ENCODE data around the gene NEMP1.

DNA sequence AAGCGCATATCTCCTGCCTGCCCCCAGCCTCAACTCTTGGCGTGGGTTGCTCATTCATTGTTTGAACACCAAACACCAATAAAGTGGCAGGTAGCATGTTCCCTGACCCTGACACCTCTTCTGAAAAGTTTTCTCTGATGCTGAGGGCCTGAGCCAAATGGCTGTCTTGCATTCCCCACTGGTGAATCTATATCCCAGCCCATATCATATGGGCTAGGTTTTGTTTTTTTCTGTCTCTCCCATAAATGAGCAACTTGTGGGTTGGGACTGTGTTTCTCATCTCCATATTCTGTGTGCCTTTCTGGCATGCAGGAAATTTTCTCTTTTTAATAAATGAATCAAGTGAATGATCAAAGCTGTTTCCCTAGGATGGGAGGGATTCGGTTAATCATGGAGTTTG lies 33.7 kb downstream of the NEMP1 start:
- no peak for TF ChIP-seq EZH2 (IDR thresholded peaks at IDR 0.05; ENCODE audit: low read length)
- TF ChIP-seq, protein P1, sequence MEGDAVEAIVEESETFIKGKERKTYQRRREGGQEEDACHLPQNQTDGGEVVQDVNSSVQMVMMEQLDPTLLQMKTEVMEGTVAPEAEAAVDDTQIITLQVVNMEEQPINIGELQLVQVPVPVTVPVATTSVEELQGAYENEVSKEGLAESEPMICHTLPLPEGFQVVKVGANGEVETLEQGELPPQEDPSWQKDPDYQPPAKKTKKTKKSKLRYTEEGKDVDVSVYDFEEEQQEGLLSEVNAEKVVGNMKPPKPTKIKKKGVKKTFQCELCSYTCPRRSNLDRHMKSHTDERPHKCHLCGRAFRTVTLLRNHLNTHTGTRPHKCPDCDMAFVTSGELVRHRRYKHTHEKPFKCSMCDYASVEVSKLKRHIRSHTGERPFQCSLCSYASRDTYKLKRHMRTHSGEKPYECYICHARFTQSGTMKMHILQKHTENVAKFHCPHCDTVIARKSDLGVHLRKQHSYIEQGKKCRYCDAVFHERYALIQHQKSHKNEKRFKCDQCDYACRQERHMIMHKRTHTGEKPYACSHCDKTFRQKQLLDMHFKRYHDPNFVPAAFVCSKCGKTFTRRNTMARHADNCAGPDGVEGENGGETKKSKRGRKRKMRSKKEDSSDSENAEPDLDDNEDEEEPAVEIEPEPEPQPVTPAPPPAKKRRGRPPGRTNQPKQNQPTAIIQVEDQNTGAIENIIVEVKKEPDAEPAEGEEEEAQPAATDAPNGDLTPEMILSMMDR (optimal IDR thresholded peaks at IDR 0.05 in 1 of 3, IDR thresholded peaks at IDR 0.05 in 1 of 3, conservative IDR thresholded peaks at IDR 0.05 in 1 of 3; ENCODE audit: extremely low read depth in 1 of 3, insufficient read depth in 2 of 3, low read length in 3 of 3) = no peak
